ENCODE measurements around the gene CDO1.
A peak's percentile ranks its signal among the peaks of the same experiment; 100 is the strongest.

GRCh38 chr5:115831163-115831768 is 14.8 kb upstream of the CDO1 start:
- TF ChIP-seq, protein P1, sequence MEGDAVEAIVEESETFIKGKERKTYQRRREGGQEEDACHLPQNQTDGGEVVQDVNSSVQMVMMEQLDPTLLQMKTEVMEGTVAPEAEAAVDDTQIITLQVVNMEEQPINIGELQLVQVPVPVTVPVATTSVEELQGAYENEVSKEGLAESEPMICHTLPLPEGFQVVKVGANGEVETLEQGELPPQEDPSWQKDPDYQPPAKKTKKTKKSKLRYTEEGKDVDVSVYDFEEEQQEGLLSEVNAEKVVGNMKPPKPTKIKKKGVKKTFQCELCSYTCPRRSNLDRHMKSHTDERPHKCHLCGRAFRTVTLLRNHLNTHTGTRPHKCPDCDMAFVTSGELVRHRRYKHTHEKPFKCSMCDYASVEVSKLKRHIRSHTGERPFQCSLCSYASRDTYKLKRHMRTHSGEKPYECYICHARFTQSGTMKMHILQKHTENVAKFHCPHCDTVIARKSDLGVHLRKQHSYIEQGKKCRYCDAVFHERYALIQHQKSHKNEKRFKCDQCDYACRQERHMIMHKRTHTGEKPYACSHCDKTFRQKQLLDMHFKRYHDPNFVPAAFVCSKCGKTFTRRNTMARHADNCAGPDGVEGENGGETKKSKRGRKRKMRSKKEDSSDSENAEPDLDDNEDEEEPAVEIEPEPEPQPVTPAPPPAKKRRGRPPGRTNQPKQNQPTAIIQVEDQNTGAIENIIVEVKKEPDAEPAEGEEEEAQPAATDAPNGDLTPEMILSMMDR (IDR thresholded peaks at IDR 0.05; ENCODE audit: low read depth, low read length), result peak; percentile 68
- TF ChIP-seq POLR2A (IDR thresholded peaks at IDR 0.05; ENCODE audit: extremely low read depth, insufficient read length), result no peak
